Small intestine (tissue), 7 donors: Measurements from ENCODE around the gene NFATC2. TPM values are rescaled to one million over a fixed set of nuclear protein-coding genes. Genes with fewer than 3 reads are reported as not detected.

ENCODE experiments used
- DNase-seq, 2 donors: peaks; one replicate each; pipeline versions ENCODE4 v3.0.0 to v3.0.0-alpha.2; 2013
- FAIRE-seq: peaks from 2 replicates; lab custom pipeline; 2012; peaks lifted over from hg19 to GRCh38; lab: Jason Lieb, UNC
- H3K27ac ChIP-seq, 3 donors: one replicate each; pipeline ENCODE4 v1.5.1; 2013; ENCODE audit warnings: low read length in 2 of 3, mild to moderate bottlenecking in 2 of 3, control low read depth in 1 of 3, inconsistent platforms in 1 of 3, low read depth in 1 of 3, moderate library complexity in 1 of 3
- H3K27me3 ChIP-seq, 3 donors: one replicate each; pipeline ENCODE4 v1.6.1; 2013; ENCODE audit warnings: low read length in 3 of 3, inconsistent platforms in 1 of 3; ENCODE audit not compliant: control insufficient read depth in 3 of 3, insufficient read depth in 3 of 3
- H3K36me3 ChIP-seq, 3 donors: one replicate each; pipeline ENCODE4 v1.6.1; 2013; ENCODE audit warnings: low read length in 3 of 3, inconsistent platforms in 1 of 3, low read depth in 1 of 3, mild to moderate bottlenecking in 1 of 3, moderate library complexity in 1 of 3; ENCODE audit not compliant: control insufficient read depth in 3 of 3, insufficient read depth in 2 of 3
- H3K4me1 ChIP-seq, 3 donors: one replicate each; pipeline ENCODE4 v1.6.1; 2013; ENCODE audit warnings: low read length in 2 of 3, inconsistent platforms in 1 of 3, low read depth in 1 of 3, mild to moderate bottlenecking in 1 of 3, moderate library complexity in 1 of 3; ENCODE audit not compliant: control insufficient read depth in 3 of 3, insufficient read depth in 2 of 3
- H3K4me3 ChIP-seq, 3 donors: one replicate each; pipeline ENCODE4 v1.5.1; 2013; ENCODE audit warnings: low read length in 3 of 3, control low read depth in 1 of 3, inconsistent platforms in 1 of 3, low read depth in 1 of 3, mild to moderate bottlenecking in 1 of 3, moderate library complexity in 1 of 3
- H3K9me3 ChIP-seq, 2 donors: one replicate each; pipeline ENCODE4 v1.6.1; 2013; ENCODE audit warnings: low read depth in 1 of 2, low read length in 1 of 2; ENCODE audit not compliant: control insufficient read depth in 2 of 2, insufficient read depth in 1 of 2
- WGBS, 3 donors: extraction: QIAGEN DNeasy Blood & Tissue Kit; methylation state at CpG; one replicate each; pipeline ENCODE4 v1.1.7; 2013; 5-methylcytosine and 5-hydroxymethylcytosine counted together
- polyA plus RNA-seq, 4 donors: library from polyadenylated mRNA; stranded (reverse) in 3 of 4; unstranded in 1 of 4; fragments of 200-250 nt in 3 of 4; fragments of 120-200 nt in 1 of 4; gene quantifications; one replicate each; pipeline versions ENCODE4 v1.2.1 to v1.2.3, GENCODE V29; 2013
- donor health status: healthy with polysubstance abuse.
- donor health status: control.
- donor health status: control.
- donor health status: Bipolar disorder and iron deficiency.
- donor health status: healthy.

The NFATC2 gene
- polyA plus RNA-seq, 4 donors: 3.1 to 19.4 (median 6.2) TPM

GRCh38 chr20:51554538-51555165 is 12.1 kb upstream of the NFATC2 start:
- Histone ChIP-seq H3K36me3 (no peaks in the 10 kb centered on the region), H3K9me3 (peaks cover 0 to 6% of the 10 kb centered on the region in 2 donors), H3K27me3 (peaks cover 0 to 3% (median 0%) of the 10 kb centered on the region in 3 donors), H3K4me3 (no peak overlapping the region), H3K27ac (no peak overlapping the region), H3K4me1 (no peaks in the 10 kb centered on the region)
- FAIRE-seq: no peak
- 55 to 61% (median 55%) methylated on average over 11 of the region's 11 CpGs for WGBS, 3 donors
- DNase-seq: peak in 1 of 2 donors; percentile 42

GRCh38 chr20:51553897-51554486 is 11.5 kb upstream of the NFATC2 start:
- Histone ChIP-seq H3K4me1 (no peaks in the 10 kb centered on the region), H3K4me3 (no peak overlapping the region), H3K9me3 (peaks cover 0 to 4% of the 10 kb centered on the region in 2 donors), H3K27me3 (no peaks in the 10 kb centered on the region), H3K27ac (no peak overlapping the region), H3K36me3 (no peaks in the 10 kb centered on the region)
- FAIRE-seq: no peak
- DNase-seq: no peak
- WGBS, 3 donors: 68 to 70% (median 70%) methylated on average over 8 of the region's 8 CpGs

- 84 to 90% (median 86%) methylated on average over 3 of the region's 3 CpGs for WGBS, 3 donors
- H3K4me3 ChIP-seq: no peak overlapping the region
- FAIRE-seq: no peak
- peaks cover 0 to 2% of the 10 kb centered on the region in 2 donors for H3K9me3 ChIP-seq
- H3K4me1 ChIP-seq: no peaks in the 10 kb centered on the region
- H3K36me3 ChIP-seq: no peaks in the 10 kb centered on the region
- no peak for DNase-seq
- H3K27me3 ChIP-seq: no peaks in the 10 kb centered on the region
- no peak overlapping the region for H3K27ac ChIP-seq
Observed at GRCh38 chr20:51551186-51551585, 8.7 kb upstream of the NFATC2 start.

GRCh38 chr20:51549474-51549873 is 7.0 kb upstream of the NFATC2 start:
- Histone ChIP-seq H3K27ac (no peak overlapping the region), H3K4me3 (no peak overlapping the region), H3K4me1 (no peaks in the 10 kb centered on the region), H3K27me3 (no peaks in the 10 kb centered on the region), H3K9me3 (no peaks in the 10 kb centered on the region), H3K36me3 (no peaks in the 10 kb centered on the region)
- FAIRE-seq (no peak), DNase-seq (no peak)
- 96 to 100% (median 96%) methylated on average over 4 of the region's 4 CpGs for WGBS, 3 donors

- Histone ChIP-seq H3K4me3 (no peak overlapping the region), H3K4me1 (peaks cover 0 to 5% (median 0%) of the 10 kb centered on the region in 3 donors), H3K27ac (no peak overlapping the region), H3K36me3 (no peaks in the 10 kb centered on the region), H3K9me3 (no peaks in the 10 kb centered on the region), H3K27me3 (no peaks in the 10 kb centered on the region)
- FAIRE-seq (no peak), DNase-seq (peak in 1 of 2 donors; percentile 51)
- WGBS, 3 donors: 61 to 84% (median 70%) methylated on average over 7 of the region's 7 CpGs
Observed at GRCh38 chr20:51547951-51548350, 5.4 kb upstream of the NFATC2 start.

GRCh38 chr20:51545515-51545914 is 3.0 kb upstream of the NFATC2 start:
- Histone ChIP-seq H3K27me3 (no peaks in the 10 kb centered on the region), H3K4me1 (peaks cover 0 to 8% (median 0%) of the 10 kb centered on the region in 3 donors), H3K27ac (no peak overlapping the region), H3K4me3 (no peak overlapping the region), H3K9me3 (no peaks in the 10 kb centered on the region), H3K36me3 (no peaks in the 10 kb centered on the region)
- WGBS, 3 donors: 85 to 95% (median 93%) methylated on average over 2 of the region's 2 CpGs
- DNase-seq (no peak), FAIRE-seq (no peak)

- Histone ChIP-seq H3K4me1 (peaks cover 0 to 10% (median 2%) of the 10 kb centered on the region in 3 donors), H3K4me3 (no peak overlapping the region), H3K9me3 (no peaks in the 10 kb centered on the region), H3K27ac (no peak overlapping the region), H3K36me3 (peaks cover 0 to 5% (median 0%) of the 10 kb centered on the region in 3 donors), H3K27me3 (no peaks in the 10 kb centered on the region)
- WGBS, 3 donors: 63 to 69% (median 65%) methylated on average over 7 of the region's 7 CpGs
- DNase-seq (no peak), FAIRE-seq (no peak)
Observed at GRCh38 chr20:51543422-51543788, 886 bp upstream of the NFATC2 start.

GRCh38 chr20:51542033-51542570 is 417 bp downstream of the NFATC2 start:
- Histone ChIP-seq H3K9me3 (peaks cover 0 to 5% of the 10 kb centered on the region in 2 donors), H3K4me3 (peak overlapping the region; percentile 66 to 94 (median 75)), H3K36me3 (peaks cover 0 to 9% (median 0%) of the 10 kb centered on the region in 3 donors), H3K27ac (peak overlapping the region; percentile 80 to 91 (median 86)), H3K27me3 (no peaks in the 10 kb centered on the region), H3K4me1 (peaks cover 0 to 13% (median 2%) of the 10 kb centered on the region in 3 donors)
- 2 to 10% (median 9%) methylated on average over 12 to 29 of the region's 29 CpGs for WGBS, 3 donors
- FAIRE-seq: no peak
- DNase-seq: peak; percentile 49 to 73
